Measurements from ENCODE around the gene UBAP2L.
"Not testable (repeated sequence)": the region's sequence is repeated elsewhere in the genome, so short reads cannot be mapped to it uniquely, and the experiment has no call there.

Gene UBAP2L

DNA sequence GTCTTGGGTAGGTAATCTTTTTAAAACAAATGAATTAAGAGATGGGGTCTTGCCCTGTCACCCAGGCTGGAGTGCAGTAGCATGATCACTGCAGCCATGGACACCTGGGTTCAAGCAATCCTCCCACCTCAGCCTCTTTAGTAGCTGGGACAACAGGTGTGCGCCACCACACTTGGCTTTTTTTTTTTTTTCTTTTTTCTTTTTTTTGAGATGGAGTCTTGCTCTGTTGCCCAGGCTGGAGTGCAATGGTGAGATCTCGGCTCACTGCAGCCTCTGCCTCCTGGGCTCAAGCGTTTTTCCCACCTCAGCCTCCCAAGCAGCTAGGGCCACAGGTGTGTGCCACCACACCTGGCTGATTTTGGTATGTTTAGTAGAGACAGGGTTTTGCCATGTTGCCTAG lies 10.4 kb downstream of the UBAP2L start:
- not testable (repeated sequence) for H3K4me2 ChIP-seq (ENCODE audit: low read length); H3K9ac ChIP-seq (ENCODE audit: low read depth, low read length); H3K27me3 ChIP-seq (ENCODE audit: control insufficient read depth, insufficient read depth, low read length); H3K4me1 ChIP-seq (ENCODE audit: control insufficient read depth, insufficient read depth, low read length); H3K9me3 ChIP-seq (replicated peaks; ENCODE audit: low read length); H3K4me3 ChIP-seq (ENCODE audit: low read length)
- H3K36me3 ChIP-seq (ENCODE audit: insufficient read depth, low read length): peaks cover 87% of the 10 kb centered on the region

DNA sequence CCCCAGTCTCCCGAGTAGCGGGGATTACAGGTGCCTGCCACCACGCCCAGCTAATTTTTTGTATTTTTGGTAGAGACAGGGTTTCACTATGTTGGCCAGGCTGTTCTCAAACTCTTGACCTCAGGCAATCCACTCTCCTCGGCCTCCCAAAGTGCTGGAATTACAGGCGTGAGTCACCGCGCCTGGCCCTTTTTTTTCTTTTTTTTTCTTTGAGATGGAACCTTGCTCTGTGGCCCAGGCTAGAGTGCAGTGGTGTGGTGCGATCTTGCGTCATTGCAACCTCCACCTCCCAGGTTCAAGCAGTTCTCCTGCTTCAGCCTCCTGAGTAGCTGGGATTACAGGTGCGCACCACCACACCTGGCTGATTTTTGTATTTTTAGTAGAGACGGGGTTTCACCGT lies 12.4 kb downstream of the UBAP2L start:
- not testable (repeated sequence) for H3K4me2 ChIP-seq (ENCODE audit: low read length); H3K4me1 ChIP-seq (ENCODE audit: control insufficient read depth, insufficient read depth, low read length); H3K4me3 ChIP-seq (ENCODE audit: low read length); H3K9ac ChIP-seq (ENCODE audit: low read depth, low read length); H3K9me3 ChIP-seq (replicated peaks; ENCODE audit: low read length); H3K27me3 ChIP-seq (ENCODE audit: control insufficient read depth, insufficient read depth, low read length)
- peaks cover 88% of the 10 kb centered on the region for H3K36me3 ChIP-seq (ENCODE audit: insufficient read depth, low read length)

DNA sequence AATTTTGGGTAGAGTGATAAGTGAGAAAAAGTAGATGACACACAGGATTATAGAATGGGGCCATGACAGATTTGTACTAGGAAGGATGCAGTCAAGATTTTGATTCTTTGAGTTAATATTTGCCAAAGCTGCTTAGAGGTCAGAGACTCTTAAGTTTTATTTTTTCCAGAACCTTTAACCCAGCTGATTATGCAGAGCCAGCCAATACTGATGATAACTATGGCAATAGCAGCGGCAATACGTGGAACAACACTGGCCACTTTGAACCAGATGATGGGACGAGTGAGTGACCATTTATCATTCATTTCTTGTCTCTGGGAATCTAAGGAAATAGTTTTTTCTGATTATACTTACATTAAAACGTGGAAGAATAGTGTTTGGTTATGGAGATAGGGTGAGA lies 16.1 kb downstream of the UBAP2L start:
- no peak overlapping the region for H3K4me2 ChIP-seq (ENCODE audit: low read length)
- H3K36me3 ChIP-seq (ENCODE audit: insufficient read depth, low read length): peaks cover 82% of the 10 kb centered on the region
- no peaks in the 10 kb centered on the region for H3K4me1 ChIP-seq (ENCODE audit: control insufficient read depth, insufficient read depth, low read length)
- H3K27me3 ChIP-seq (ENCODE audit: control insufficient read depth, insufficient read depth, low read length): no peaks in the 10 kb centered on the region
- no peak overlapping the region for H3K4me3 ChIP-seq (ENCODE audit: low read length)
- H3K9ac ChIP-seq (ENCODE audit: low read depth, low read length): no peak overlapping the region
- no peaks in the 10 kb centered on the region for H3K9me3 ChIP-seq (replicated peaks; ENCODE audit: low read length)

DNA sequence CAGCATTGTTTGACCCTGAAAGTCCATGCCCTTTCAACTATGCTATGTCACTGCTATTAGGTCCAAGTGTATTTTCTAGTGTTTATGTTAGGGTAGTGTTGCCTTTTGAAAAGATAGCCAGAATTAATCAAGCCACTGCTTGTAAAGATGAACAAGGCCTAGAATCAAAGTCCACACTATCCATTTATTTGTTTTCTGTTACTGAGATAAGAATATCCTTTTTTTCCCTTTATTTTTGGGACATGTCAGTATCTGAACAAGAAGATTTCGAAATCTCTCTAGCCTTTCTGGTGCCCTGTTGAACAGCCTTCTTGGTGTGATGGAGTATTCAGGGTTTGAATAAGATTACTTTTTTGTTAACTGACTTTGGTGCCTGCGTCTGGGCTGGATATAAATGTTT lies 16.7 kb downstream of the UBAP2L start:
- Histone ChIP-seq H3K9ac (ENCODE audit: low read depth, low read length) (no peak overlapping the region), H3K4me1 (ENCODE audit: control insufficient read depth, insufficient read depth, low read length) (no peaks in the 10 kb centered on the region), H3K4me2 (ENCODE audit: low read length) (no peak overlapping the region), H3K36me3 (ENCODE audit: insufficient read depth, low read length) (peaks cover 85% of the 10 kb centered on the region), H3K9me3 (replicated peaks; ENCODE audit: low read length) (no peaks in the 10 kb centered on the region), H3K4me3 (ENCODE audit: low read length) (no peak overlapping the region), H3K27me3 (ENCODE audit: control insufficient read depth, insufficient read depth, low read length) (no peaks in the 10 kb centered on the region)

DNA sequence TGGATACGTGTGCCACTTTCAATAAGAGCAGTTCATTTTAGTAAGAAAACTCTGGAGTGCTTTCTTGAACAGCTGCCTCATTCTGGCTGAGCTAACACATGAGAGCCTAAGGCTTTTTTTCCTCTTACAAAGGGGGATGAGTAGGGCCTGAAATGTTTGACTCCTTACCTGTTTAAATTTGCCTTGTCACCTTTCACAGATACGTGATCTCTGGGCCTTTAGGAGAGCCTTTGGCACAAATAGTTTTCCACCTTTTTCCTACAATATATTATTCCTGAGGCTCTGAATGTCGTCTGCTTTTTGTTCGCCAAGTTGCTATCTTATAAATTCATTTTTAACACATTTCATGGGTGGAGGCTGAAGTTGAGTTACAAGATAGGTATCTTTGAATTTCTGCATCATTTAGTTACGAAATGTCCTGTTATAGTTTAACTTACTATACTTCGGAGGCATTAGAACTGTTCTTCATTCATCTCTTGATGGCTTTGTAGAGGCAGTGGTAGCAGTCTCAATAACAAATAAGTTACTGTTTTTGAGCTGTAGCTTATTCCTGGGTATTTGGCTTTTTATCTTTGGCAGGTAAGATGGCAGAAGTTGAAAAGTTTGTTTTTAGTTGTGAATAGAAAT lies 17.2 kb downstream of the UBAP2L start:
- Histone ChIP-seq H3K4me3 (ENCODE audit: low read length) (no peak overlapping the region), H3K4me1 (ENCODE audit: control insufficient read depth, insufficient read depth, low read length) (no peaks in the 10 kb centered on the region), H3K27me3 (ENCODE audit: control insufficient read depth, insufficient read depth, low read length) (no peaks in the 10 kb centered on the region), H3K9ac (ENCODE audit: low read depth, low read length) (no peak overlapping the region), H3K9me3 (replicated peaks; ENCODE audit: low read length) (no peaks in the 10 kb centered on the region), H3K36me3 (ENCODE audit: insufficient read depth, low read length) (peaks cover 85% of the 10 kb centered on the region), H3K4me2 (ENCODE audit: low read length) (no peak overlapping the region)

DNA sequence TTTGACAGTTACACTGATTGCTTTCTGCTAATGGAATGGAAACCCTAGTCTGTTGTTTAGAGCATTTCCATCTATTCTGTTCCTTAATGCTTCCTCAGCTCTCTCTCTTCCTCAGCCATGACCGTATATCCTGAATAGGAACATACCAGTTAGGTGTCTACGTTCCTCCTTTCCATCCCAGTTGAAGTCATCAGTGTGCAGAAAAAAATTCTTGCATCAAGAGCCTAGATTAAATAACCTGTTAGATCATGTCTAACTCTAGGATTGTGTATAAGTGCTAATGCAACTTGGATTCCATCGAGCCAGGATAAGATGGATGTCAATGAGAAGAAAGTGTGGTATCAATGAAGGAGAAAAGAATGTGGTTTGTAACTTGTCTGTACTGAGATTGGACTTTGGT lies 18.7 kb downstream of the UBAP2L start:
- Histone ChIP-seq H3K9me3 (replicated peaks; ENCODE audit: low read length) (no peaks in the 10 kb centered on the region), H3K4me3 (ENCODE audit: low read length) (no peak overlapping the region), H3K4me1 (ENCODE audit: control insufficient read depth, insufficient read depth, low read length) (no peaks in the 10 kb centered on the region)

DNA sequence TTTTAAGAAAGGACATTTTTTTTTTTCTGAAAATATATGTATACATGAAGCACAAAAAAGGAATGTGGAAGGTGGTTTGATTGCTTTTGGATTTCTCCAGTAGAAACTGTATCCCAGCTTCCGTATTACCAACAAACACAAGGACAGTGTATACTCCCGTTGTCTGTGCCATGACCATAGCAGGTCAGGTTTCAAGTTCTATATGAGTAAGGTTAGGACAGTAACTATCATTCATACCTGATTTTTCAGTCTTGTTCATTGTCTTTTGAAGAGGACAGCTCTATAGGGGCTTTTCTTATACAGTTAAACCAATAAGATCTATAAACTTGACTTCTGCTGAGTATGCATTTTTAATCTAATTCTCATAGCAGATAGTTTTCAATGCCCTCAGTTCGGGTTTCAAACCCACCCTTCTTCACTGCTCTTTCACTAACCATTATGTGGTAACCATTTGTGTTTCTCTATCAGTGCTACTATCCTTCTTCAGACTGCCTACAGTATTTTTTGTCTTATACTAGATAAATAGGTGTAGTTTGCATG lies 19.6 kb downstream of the UBAP2L start:
- no peak overlapping the region for H3K4me2 ChIP-seq (ENCODE audit: low read length)
- no peaks in the 10 kb centered on the region for H3K4me1 ChIP-seq (ENCODE audit: control insufficient read depth, insufficient read depth, low read length)
- peaks cover 90% of the 10 kb centered on the region for H3K36me3 ChIP-seq (ENCODE audit: insufficient read depth, low read length)
- H3K9ac ChIP-seq (ENCODE audit: low read depth, low read length): no peak overlapping the region
- no peaks in the 10 kb centered on the region for H3K9me3 ChIP-seq (replicated peaks; ENCODE audit: low read length)
- H3K27me3 ChIP-seq (ENCODE audit: control insufficient read depth, insufficient read depth, low read length): no peaks in the 10 kb centered on the region
- no peak overlapping the region for H3K4me3 ChIP-seq (ENCODE audit: low read length)

More for the DNA sequence above, 18.7 kb downstream of the UBAP2L start:
- H3K36me3 ChIP-seq (ENCODE audit: insufficient read depth, low read length): peaks cover 90% of the 10 kb centered on the region
- no peak overlapping the region for H3K9ac ChIP-seq (ENCODE audit: low read depth, low read length)
- H3K27me3 ChIP-seq (ENCODE audit: control insufficient read depth, insufficient read depth, low read length): no peaks in the 10 kb centered on the region
- no peak overlapping the region for H3K4me2 ChIP-seq (ENCODE audit: low read length)

DNA sequence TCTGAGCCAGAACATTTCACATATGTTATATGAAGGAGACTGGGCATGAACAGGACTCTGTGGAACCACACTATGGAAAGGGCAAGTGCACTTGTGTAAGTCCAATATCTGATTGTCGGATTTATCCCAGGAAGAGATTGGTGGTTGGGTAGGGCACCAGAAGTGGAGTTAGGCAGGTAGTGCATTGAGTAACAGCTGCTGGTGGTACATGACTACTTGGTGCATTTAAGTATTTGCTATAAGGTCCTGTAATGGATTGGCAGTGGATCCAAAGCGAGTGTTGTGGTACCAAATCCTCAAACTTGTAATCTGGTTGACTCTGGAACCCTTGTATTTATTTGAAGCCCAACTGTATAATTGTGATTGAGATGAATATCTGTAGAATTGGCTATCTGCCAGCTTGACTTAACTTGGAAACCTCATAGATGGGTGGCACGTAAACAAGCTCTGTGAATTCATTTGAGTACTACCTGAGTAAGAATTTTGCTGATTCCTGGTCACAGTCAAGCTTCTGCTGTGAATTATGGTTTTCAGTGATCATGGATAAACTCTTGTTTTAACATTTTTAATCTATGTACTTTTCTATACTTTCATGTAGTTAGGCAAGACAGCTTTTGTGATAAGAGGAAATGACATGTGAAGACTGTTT lies 21.1 kb downstream of the UBAP2L start:
- Histone ChIP-seq H3K9me3 (replicated peaks; ENCODE audit: low read length) (no peaks in the 10 kb centered on the region), H3K27me3 (ENCODE audit: control insufficient read depth, insufficient read depth, low read length) (no peaks in the 10 kb centered on the region), H3K4me3 (ENCODE audit: low read length) (no peak overlapping the region), H3K4me1 (ENCODE audit: control insufficient read depth, insufficient read depth, low read length) (no peaks in the 10 kb centered on the region), H3K36me3 (ENCODE audit: insufficient read depth, low read length) (peaks cover 88% of the 10 kb centered on the region), H3K9ac (ENCODE audit: low read depth, low read length) (no peak overlapping the region), H3K4me2 (ENCODE audit: low read length) (no peak overlapping the region)

DNA sequence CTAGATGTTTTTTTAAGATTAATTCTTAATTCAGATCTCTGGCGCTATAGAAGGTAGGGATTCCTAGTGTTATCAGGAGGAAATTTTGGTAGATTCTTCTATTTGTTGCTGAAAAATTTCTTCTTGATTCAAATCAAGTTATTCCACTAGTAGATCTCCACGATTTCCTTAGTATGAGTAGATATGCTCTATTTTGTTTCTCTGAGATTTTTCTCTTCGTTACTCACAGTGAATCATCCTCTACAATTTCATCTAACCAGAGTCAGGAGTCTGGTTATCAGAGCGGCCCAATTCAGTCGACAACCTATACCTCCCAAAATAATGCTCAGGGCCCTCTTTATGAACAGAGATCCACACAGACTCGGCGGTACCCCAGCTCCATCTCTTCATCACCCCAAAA lies 32.9 kb downstream of the UBAP2L start:
- Histone ChIP-seq H3K9ac (ENCODE audit: low read depth, low read length) (no peak overlapping the region), H3K4me1 (ENCODE audit: control insufficient read depth, insufficient read depth, low read length) (no peaks in the 10 kb centered on the region), H3K4me3 (ENCODE audit: low read length) (no peak overlapping the region), H3K27me3 (ENCODE audit: control insufficient read depth, insufficient read depth, low read length) (no peaks in the 10 kb centered on the region), H3K36me3 (ENCODE audit: insufficient read depth, low read length) (peaks cover 88% of the 10 kb centered on the region), H3K4me2 (ENCODE audit: low read length) (no peak overlapping the region), H3K9me3 (replicated peaks; ENCODE audit: low read length) (no peaks in the 10 kb centered on the region)

DNA sequence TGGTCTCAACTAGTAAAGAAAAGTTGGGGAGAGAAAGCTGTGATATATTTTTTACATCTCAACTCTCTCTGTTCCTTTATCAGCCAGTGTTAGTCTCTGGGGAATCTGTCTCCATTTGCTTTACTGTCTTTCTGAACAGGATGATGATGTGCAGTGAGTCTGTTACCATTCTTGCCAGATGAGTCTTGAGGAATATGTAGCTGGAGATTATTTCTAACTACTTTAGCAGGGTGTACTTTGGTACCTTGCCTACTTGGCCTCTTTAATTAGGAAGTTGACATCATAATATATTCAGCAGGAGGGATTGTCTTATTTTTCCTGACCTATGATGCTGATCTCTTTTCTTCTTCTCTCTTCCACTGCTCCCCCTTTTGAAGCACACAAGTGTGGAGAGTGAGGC lies 35.9 kb downstream of the UBAP2L start:
- H3K4me2 ChIP-seq (ENCODE audit: low read length): no peak overlapping the region
- no peak overlapping the region for H3K9ac ChIP-seq (ENCODE audit: low read depth, low read length)
- no peaks in the 10 kb centered on the region for H3K9me3 ChIP-seq (replicated peaks; ENCODE audit: low read length)
- H3K36me3 ChIP-seq (ENCODE audit: insufficient read depth, low read length): peaks cover 89% of the 10 kb centered on the region
- H3K4me1 ChIP-seq (ENCODE audit: control insufficient read depth, insufficient read depth, low read length): no peaks in the 10 kb centered on the region
- no peaks in the 10 kb centered on the region for H3K27me3 ChIP-seq (ENCODE audit: control insufficient read depth, insufficient read depth, low read length)
- H3K4me3 ChIP-seq (ENCODE audit: low read length): no peak overlapping the region

DNA sequence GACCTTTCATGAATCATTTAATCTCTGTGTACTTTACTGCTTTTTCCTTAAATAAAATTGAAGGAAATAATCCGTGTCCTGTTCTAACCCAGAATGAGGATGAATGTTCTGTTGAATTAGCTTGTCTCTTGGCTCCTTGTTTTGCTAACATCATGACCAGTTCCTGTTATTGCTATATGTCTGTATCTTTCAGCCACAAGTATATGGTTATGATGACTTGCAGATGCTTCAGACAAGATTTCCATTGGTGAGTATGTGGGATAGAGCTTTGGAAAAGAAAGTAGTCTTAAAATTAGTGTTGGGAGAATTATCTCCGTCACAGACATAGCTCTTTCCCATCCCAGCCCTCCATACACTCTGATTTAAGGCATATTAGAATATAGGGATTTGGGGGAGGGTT lies 38.0 kb downstream of the UBAP2L start:
- no peaks in the 10 kb centered on the region for H3K9me3 ChIP-seq (replicated peaks; ENCODE audit: low read length)
- no peaks in the 10 kb centered on the region for H3K27me3 ChIP-seq (ENCODE audit: control insufficient read depth, insufficient read depth, low read length)
- H3K4me1 ChIP-seq (ENCODE audit: control insufficient read depth, insufficient read depth, low read length): no peaks in the 10 kb centered on the region
- peaks cover 100% of the 10 kb centered on the region for H3K36me3 ChIP-seq (ENCODE audit: insufficient read depth, low read length)
- H3K9ac ChIP-seq (ENCODE audit: low read depth, low read length): no peak overlapping the region
- no peak overlapping the region for H3K4me3 ChIP-seq (ENCODE audit: low read length)
- H3K4me2 ChIP-seq (ENCODE audit: low read length): no peak overlapping the region

DNA sequence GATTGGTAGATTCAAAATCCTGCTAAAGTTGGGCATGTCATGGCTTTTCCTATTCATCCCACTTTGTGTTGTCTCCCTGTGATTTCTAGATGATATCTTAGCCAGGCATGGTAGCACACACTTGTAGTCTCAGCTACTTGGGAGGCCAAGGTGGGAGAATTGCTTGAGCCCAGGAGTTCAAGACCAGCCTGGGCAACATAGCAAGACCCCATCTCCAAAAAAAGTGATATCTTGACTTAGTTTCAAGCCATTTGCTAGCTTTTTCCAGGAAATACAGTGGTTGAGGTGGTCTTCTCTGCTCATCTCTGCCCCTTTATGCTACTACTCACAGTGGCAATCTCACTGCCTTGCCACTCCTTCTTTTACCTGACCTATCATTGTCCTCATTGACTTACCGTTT lies 39.4 kb downstream of the UBAP2L start:
- H3K9ac ChIP-seq (ENCODE audit: low read depth, low read length): no peak overlapping the region
- no peaks in the 10 kb centered on the region for H3K27me3 ChIP-seq (ENCODE audit: control insufficient read depth, insufficient read depth, low read length)
- H3K4me3 ChIP-seq (ENCODE audit: low read length): no peak overlapping the region
- no peak overlapping the region for H3K4me2 ChIP-seq (ENCODE audit: low read length)
- no peaks in the 10 kb centered on the region for H3K9me3 ChIP-seq (replicated peaks; ENCODE audit: low read length)
- peaks cover 99% of the 10 kb centered on the region for H3K36me3 ChIP-seq (ENCODE audit: insufficient read depth, low read length)
- no peaks in the 10 kb centered on the region for H3K4me1 ChIP-seq (ENCODE audit: control insufficient read depth, insufficient read depth, low read length)

Measured in skeletal muscle satellite cell (primary cell).